Measurements from ENCODE around the gene BFSP2. TPM values are rescaled to one million over a fixed set of nuclear protein-coding genes. Genes with fewer than 3 reads are reported as not detected.

The BFSP2 gene
- total and polyA plus RNA-seq, 4 donors: 0.14 to 0.35 TPM; not detected in 2

- H3K4me1 ChIP-seq (ENCODE audit: control insufficient read depth in 5 of 5, insufficient read depth in 5 of 5, low read length in 5 of 5): peaks cover 0 to 30% (median 11%) of the 10 kb centered on the region in 5 donors
- no peak overlapping the region for H3K27ac ChIP-seq (ENCODE audit: low read depth in 1 of 2, low read length in 1 of 2)
- no peaks in the 10 kb centered on the region for H3K9me3 ChIP-seq (ENCODE audit: control insufficient read depth in 4 of 4, insufficient read depth in 3 of 4, low read length in 3 of 4)
- DNase-seq: no peak
- TF ChIP-seq CTCF (IDR thresholded peaks at IDR 0.05; ENCODE audit: control extremely low read depth, extremely low read depth): no peak
- WGBS, 2 donors: 89 to 94% methylated on average over 3 of the region's 3 CpGs
- no peaks in the 10 kb centered on the region for H3K27me3 ChIP-seq (ENCODE audit: control insufficient read depth in 3 of 3, insufficient read depth in 3 of 3, low read length in 2 of 3)
- peaks cover 0 to 2% (median 0%) of the 10 kb centered on the region in 4 donors for H3K36me3 ChIP-seq (ENCODE audit: control insufficient read depth in 4 of 4, insufficient read depth in 4 of 4, low read length in 4 of 4)
- no peak overlapping the region for H3K9ac ChIP-seq (ENCODE audit: insufficient read depth in 1 of 2, low read length in 2 of 2)
- no peak overlapping the region for H3K4me3 ChIP-seq
- ATAC-seq (ENCODE audit: insufficient read depth, low FRiP score): no peak
Measured at GRCh38 chr3:133367403-133367802, 32.5 kb upstream of the BFSP2 start.

GRCh38 chr3:133367956-133368355, 31.9 kb upstream of the BFSP2 start:
- Histone ChIP-seq H3K9ac (ENCODE audit: insufficient read depth in 1 of 2, low read length in 2 of 2) (no peak overlapping the region), H3K9me3 (ENCODE audit: control insufficient read depth in 4 of 4, insufficient read depth in 3 of 4, low read length in 3 of 4) (no peaks in the 10 kb centered on the region), H3K4me3 (no peak overlapping the region), H3K27ac (ENCODE audit: low read depth in 1 of 2, low read length in 1 of 2) (no peak overlapping the region), H3K27me3 (ENCODE audit: control insufficient read depth in 3 of 3, insufficient read depth in 3 of 3, low read length in 2 of 3) (no peaks in the 10 kb centered on the region), H3K36me3 (ENCODE audit: control insufficient read depth in 4 of 4, insufficient read depth in 4 of 4, low read length in 4 of 4) (peaks cover 0 to 2% (median 0%) of the 10 kb centered on the region in 4 donors), H3K4me1 (ENCODE audit: control insufficient read depth in 5 of 5, insufficient read depth in 5 of 5, low read length in 5 of 5) (peaks cover 0 to 30% (median 11%) of the 10 kb centered on the region in 5 donors)
- ATAC-seq (ENCODE audit: insufficient read depth, low FRiP score): no peak
- TF ChIP-seq CTCF (IDR thresholded peaks at IDR 0.05; ENCODE audit: control extremely low read depth, extremely low read depth): no peak
- no peak for DNase-seq
- WGBS, 2 donors: 79 to 94% methylated on average over 1 of the region's 1 CpG

GRCh38 chr3:133368371-133369067, 31.3 kb upstream of the BFSP2 start:
- Histone ChIP-seq H3K9me3 (ENCODE audit: control insufficient read depth in 4 of 4, insufficient read depth in 3 of 4, low read length in 3 of 4) (no peaks in the 10 kb centered on the region), H3K9ac (ENCODE audit: insufficient read depth in 1 of 2, low read length in 2 of 2) (no peak overlapping the region), H3K27ac (ENCODE audit: low read depth in 1 of 2, low read length in 1 of 2) (no peak overlapping the region), H3K4me3 (no peak overlapping the region), H3K36me3 (ENCODE audit: control insufficient read depth in 4 of 4, insufficient read depth in 4 of 4, low read length in 4 of 4) (peaks cover 0 to 2% (median 0%) of the 10 kb centered on the region in 4 donors), H3K4me1 (ENCODE audit: control insufficient read depth in 5 of 5, insufficient read depth in 5 of 5, low read length in 5 of 5) (peaks cover 0 to 30% (median 11%) of the 10 kb centered on the region in 5 donors), H3K27me3 (ENCODE audit: control insufficient read depth in 3 of 3, insufficient read depth in 3 of 3, low read length in 2 of 3) (no peaks in the 10 kb centered on the region)
- no peak for TF ChIP-seq CTCF (IDR thresholded peaks at IDR 0.05; ENCODE audit: control extremely low read depth, extremely low read depth)
- WGBS, 2 donors: 63 to 85% methylated on average over 4 of the region's 4 CpGs
- ATAC-seq (ENCODE audit: insufficient read depth, low FRiP score) (no peak), DNase-seq (peak in 2 of 3 donors; percentile 61 to 75)

Measured in lung (tissue), 12 donors.